ENCODE results near the gene CCDC15. TPM values are rescaled to one million over a fixed set of nuclear protein-coding genes. Genes with fewer than 3 reads are reported as not detected.

The CCDC15 gene
- total RNA-seq, 1 experiment from 2014 or later: 2.8 TPM

DNA sequence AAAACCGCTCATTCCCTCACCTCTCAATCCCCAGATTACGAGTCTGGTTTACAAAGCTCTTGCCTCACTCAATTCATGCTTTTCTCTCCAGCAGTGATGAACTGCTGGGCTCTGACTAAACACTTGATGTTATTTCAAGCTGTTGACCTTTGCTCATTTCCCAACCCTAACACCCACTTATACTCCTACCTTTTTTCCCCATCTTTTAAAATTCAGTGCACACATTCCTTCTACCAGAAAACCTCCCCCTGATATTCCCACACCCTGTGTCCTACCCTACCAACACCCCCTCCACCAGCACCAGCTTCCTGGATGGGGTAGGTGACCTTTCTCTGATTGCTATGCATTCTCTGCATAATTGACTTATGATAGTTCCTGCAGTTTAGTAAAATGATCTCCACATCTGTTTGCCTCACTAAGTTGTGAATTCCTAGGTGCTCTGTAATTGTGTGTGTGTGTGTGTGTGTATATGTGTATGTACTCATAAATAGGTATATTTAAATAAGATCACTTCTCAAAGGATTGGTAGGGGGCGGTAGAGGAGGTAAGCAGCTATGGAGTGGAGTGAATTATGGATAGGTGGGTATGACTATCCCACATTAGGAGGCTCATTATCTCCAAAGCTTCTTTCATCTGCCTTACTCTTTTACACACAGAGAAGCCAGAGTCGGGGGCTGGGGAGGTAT lies 19.0 kb upstream of the CCDC15 start:
- H2BK15ac ChIP-seq (ENCODE audit: low read depth, low read length): no peak overlapping the region
- no peak overlapping the region for H4K8ac ChIP-seq (replicated peaks; ENCODE audit: insufficient read length, low read depth, low read length)
- H4K20me1 ChIP-seq (ENCODE audit: control insufficient read depth, insufficient read depth, insufficient read length): no peaks in the 10 kb centered on the region
- Mint-ChIP-seq H3K27ac (no peak overlapping the region), H3K27me3 (ENCODE audit: low read depth) (peaks cover 27% of the 10 kb centered on the region), H3K4me3 (no peak overlapping the region), H3K36me3 (ENCODE audit: insufficient read depth in 1 of 3, low read depth in 3 of 3) (no peaks in the 10 kb centered on the region), H3K4me1 (peaks cover 0 to 7% of the 10 kb centered on the region in 2 experiments; a peak in 1 of 4 replicates), H3K9me3 (no peaks in the 10 kb centered on the region)
- no peaks in the 10 kb centered on the region for H3K23me2 ChIP-seq (ENCODE audit: insufficient read length, low read depth, low read length, poor library complexity, severe bottlenecking)
- H3K23ac ChIP-seq (ENCODE audit: insufficient read length, low read depth, low read length): no peak overlapping the region
- no peak overlapping the region for H3K14ac ChIP-seq (ENCODE audit: insufficient read depth, low read length)
- no peaks in the 10 kb centered on the region for H3K4me1 ChIP-seq (ENCODE audit: insufficient read depth, low read length)
- H3K9me3 ChIP-seq (ENCODE audit: control insufficient read depth, low read depth, low read length): no peaks in the 10 kb centered on the region
- H2BK12ac ChIP-seq (ENCODE audit: insufficient read length, low read depth, low read length): no peak overlapping the region
- H3K56ac ChIP-seq (ENCODE audit: insufficient read length, low read depth, low read length): no peak overlapping the region
- no peak overlapping the region for H2AK5ac ChIP-seq (ENCODE audit: insufficient read length, low read length)
- DNase-seq: no peak
- no peak overlapping the region for H3K27ac ChIP-seq (ENCODE audit: insufficient read length, low read depth, low read length)
- H3K4me2 ChIP-seq (ENCODE audit: insufficient read depth, insufficient read length, low read length): no peak overlapping the region
- no peak overlapping the region for H2BK120ac ChIP-seq (ENCODE audit: low read depth, low read length, poor library complexity, severe bottlenecking)
- no peaks in the 10 kb centered on the region for H3K79me2 ChIP-seq (ENCODE audit: insufficient read depth, low read length)
- H4K5ac ChIP-seq (ENCODE audit: insufficient read length, low read depth, low read length): no peak overlapping the region
- no peak overlapping the region for H3K9ac ChIP-seq (ENCODE audit: extremely low read depth, insufficient read length, low read length)
- no peak overlapping the region for H4K91ac ChIP-seq (ENCODE audit: insufficient read length, low read depth, low read length)
- no peak overlapping the region for H3K18ac ChIP-seq (ENCODE audit: insufficient read length, low read depth, low read length)
- H2AFZ ChIP-seq (ENCODE audit: low read length): no peak overlapping the region
- H3K4ac ChIP-seq (ENCODE audit: low read depth, low read length): no peak overlapping the region
- WGBS (ENCODE audit: extremely low coverage, insufficient read length, low lambda C conversion rate): no CpG with 5 or more reads among the region's 4 CpGs
- no peaks in the 10 kb centered on the region; the same call in 1 of the 2 replicates for H3K27me3 ChIP-seq (ENCODE audit: insufficient read depth, low read length)
- no peak overlapping the region for H2BK5ac ChIP-seq (ENCODE audit: insufficient read length, low read length)
- H2BK20ac ChIP-seq (ENCODE audit: low read depth, low read length, poor library complexity, severe bottlenecking): no peak overlapping the region
- no peaks in the 10 kb centered on the region for H3K79me1 ChIP-seq (ENCODE audit: insufficient read depth, low read depth, low read length, poor library complexity, severe bottlenecking)
- H3T11ph ChIP-seq (ENCODE audit: low read length): no peak overlapping the region
- TF ChIP-seq, protein P1, sequence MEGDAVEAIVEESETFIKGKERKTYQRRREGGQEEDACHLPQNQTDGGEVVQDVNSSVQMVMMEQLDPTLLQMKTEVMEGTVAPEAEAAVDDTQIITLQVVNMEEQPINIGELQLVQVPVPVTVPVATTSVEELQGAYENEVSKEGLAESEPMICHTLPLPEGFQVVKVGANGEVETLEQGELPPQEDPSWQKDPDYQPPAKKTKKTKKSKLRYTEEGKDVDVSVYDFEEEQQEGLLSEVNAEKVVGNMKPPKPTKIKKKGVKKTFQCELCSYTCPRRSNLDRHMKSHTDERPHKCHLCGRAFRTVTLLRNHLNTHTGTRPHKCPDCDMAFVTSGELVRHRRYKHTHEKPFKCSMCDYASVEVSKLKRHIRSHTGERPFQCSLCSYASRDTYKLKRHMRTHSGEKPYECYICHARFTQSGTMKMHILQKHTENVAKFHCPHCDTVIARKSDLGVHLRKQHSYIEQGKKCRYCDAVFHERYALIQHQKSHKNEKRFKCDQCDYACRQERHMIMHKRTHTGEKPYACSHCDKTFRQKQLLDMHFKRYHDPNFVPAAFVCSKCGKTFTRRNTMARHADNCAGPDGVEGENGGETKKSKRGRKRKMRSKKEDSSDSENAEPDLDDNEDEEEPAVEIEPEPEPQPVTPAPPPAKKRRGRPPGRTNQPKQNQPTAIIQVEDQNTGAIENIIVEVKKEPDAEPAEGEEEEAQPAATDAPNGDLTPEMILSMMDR (conservative IDR thresholded peaks at IDR 0.05): peak; percentile 36; the same call in 1 of the 3 replicates
